RKO (cell line): ENCODE measurements around the gene TAPBP.
"Not testable (repeated sequence)": the region's sequence is repeated elsewhere in the genome, so short reads cannot be mapped to it uniquely, and the experiment has no call there.

Source experiments
- DNase-seq: peaks from one replicate; pipeline ENCODE4 v3.0.0-alpha.2; 2016; ENCODE audit warnings: low spot score

Gene TAPBP

GRCh38 chr6:33313709-33314514, at the start of gene TAPBP:
TSS of gene TAPBP (minus strand) at chr6:33314078. CDS start at chr6:33314041, 37 bp downstream.
- peak; percentile 62 for DNase-seq

- not testable (repeated sequence) for DNase-seq
Observed at GRCh38 chr6:33363486-33363885, 49.6 kb upstream of the TAPBP start.

GRCh38 chr6:33359331-33359730, 45.5 kb upstream of the TAPBP start:
- DNase-seq: no peak

- not testable (repeated sequence) for DNase-seq
Observed at GRCh38 chr6:33357160-33357871, 43.4 kb upstream of the TAPBP start.

GRCh38 chr6:33356295-33356694, 42.4 kb upstream of the TAPBP start:
- no peak for DNase-seq

- not testable (repeated sequence) for DNase-seq
Observed at GRCh38 chr6:33355860-33356259, 42.0 kb upstream of the TAPBP start.

GRCh38 chr6:33347816-33348215, 33.9 kb upstream of the TAPBP start:
- DNase-seq: no peak

- DNase-seq: not testable (repeated sequence)
Observed at GRCh38 chr6:33346972-33347371, 33.1 kb upstream of the TAPBP start.

GRCh38 chr6:33344701-33345697, 31.1 kb upstream of the TAPBP start:
- DNase-seq: peak; percentile 77

- no peak for DNase-seq
Observed at GRCh38 chr6:33343953-33344611, 30.2 kb upstream of the TAPBP start.

GRCh38 chr6:33343606-33343952, 29.7 kb upstream of the TAPBP start:
- DNase-seq: not testable (repeated sequence)

- DNase-seq: no peak
Observed at GRCh38 chr6:33339193-33339592, 25.3 kb upstream of the TAPBP start.

- DNase-seq: no peak
Observed at GRCh38 chr6:33336495-33336894, 22.6 kb upstream of the TAPBP start.

- no peak for DNase-seq
Observed at GRCh38 chr6:33335916-33336315, 22.0 kb upstream of the TAPBP start.

- no peak for DNase-seq
Observed at GRCh38 chr6:33333666-33334065, 19.8 kb upstream of the TAPBP start.

GRCh38 chr6:33330736-33331135, 16.9 kb upstream of the TAPBP start:
- DNase-seq: no peak

- DNase-seq: no peak
Observed at GRCh38 chr6:33329058-33329457, 15.2 kb upstream of the TAPBP start.

- DNase-seq: no peak
Observed at GRCh38 chr6:33324125-33324524, 10.2 kb upstream of the TAPBP start.

- no peak for DNase-seq
Observed at GRCh38 chr6:33323623-33323948, 9.7 kb upstream of the TAPBP start.

GRCh38 chr6:33321227-33321626, 7.3 kb upstream of the TAPBP start:
- DNase-seq: no peak

GRCh38 chr6:33320315-33321181, 6.7 kb upstream of the TAPBP start:
- peak; percentile 91 for DNase-seq
